22Rv1 (cell line): ENCODE data around the gene PRDM16.

Source experiments
- H3K27ac ChIP-seq: fragments of 450-650 bp; 2 replicates; pipeline ENCODE4 v1.5.1; 2017
- ZFX ChIP-seq: fragments of 450-650 bp; IDR thresholded peaks from 2 replicates; pipeline ENCODE4 v1.6.1; 2017; ENCODE audit warnings: antibody characterized with exemption, borderline replicate concordance
- TF ChIP-seq, protein P1 (sequence below): fragments of 450-650 bp; IDR thresholded peaks from 2 replicates; pipeline ENCODE4 v1.5.1; 2017; ENCODE audit warnings: mild to moderate bottlenecking

PRDM16 gene

GRCh38 chr1:3028531-3029282 is 40.3 kb upstream of the PRDM16 start:
- no peak for TF ChIP-seq ZFX
- TF ChIP-seq, protein P1, sequence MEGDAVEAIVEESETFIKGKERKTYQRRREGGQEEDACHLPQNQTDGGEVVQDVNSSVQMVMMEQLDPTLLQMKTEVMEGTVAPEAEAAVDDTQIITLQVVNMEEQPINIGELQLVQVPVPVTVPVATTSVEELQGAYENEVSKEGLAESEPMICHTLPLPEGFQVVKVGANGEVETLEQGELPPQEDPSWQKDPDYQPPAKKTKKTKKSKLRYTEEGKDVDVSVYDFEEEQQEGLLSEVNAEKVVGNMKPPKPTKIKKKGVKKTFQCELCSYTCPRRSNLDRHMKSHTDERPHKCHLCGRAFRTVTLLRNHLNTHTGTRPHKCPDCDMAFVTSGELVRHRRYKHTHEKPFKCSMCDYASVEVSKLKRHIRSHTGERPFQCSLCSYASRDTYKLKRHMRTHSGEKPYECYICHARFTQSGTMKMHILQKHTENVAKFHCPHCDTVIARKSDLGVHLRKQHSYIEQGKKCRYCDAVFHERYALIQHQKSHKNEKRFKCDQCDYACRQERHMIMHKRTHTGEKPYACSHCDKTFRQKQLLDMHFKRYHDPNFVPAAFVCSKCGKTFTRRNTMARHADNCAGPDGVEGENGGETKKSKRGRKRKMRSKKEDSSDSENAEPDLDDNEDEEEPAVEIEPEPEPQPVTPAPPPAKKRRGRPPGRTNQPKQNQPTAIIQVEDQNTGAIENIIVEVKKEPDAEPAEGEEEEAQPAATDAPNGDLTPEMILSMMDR, result no peak
- H3K27ac ChIP-seq, result no peak overlapping the region

DNA sequence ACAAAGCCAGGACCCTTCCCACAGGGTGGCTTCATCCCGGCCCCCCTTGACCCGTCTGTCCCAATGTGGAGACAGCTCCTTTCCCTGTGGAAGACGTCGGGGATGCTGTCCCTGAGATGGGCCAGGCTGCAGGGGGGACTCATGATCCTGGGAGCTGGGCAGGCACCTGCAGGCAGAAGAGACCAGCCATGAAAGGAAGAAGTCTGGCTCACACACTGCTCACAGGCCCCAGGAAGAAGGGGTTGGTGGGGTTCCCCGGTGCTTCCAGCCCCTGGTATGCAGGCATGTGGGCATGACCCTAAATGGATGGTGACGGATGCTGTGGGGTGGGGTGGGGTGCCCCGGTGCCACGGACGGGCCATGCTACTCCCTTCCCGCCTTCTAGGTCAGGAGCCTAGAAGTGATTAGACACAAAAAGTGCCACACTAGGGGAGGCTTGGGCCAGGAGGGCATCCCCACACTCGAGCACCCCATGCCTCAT is 39.5 kb upstream of the PRDM16 start:
- H3K27ac ChIP-seq, result no peak overlapping the region
- TF ChIP-seq, protein P1, result no peak
- no peak for TF ChIP-seq ZFX

- TF ChIP-seq, protein P1, result no peak
- no peak overlapping the region for H3K27ac ChIP-seq
These were observed 38.9 kb upstream of the PRDM16 start for GRCh38 chr1:3029991-3030662.

- H3K27ac ChIP-seq, result no peak overlapping the region
- TF ChIP-seq, protein P1, result no peak
- TF ChIP-seq ZFX, result no peak
These were observed 38.2 kb upstream of the PRDM16 start for GRCh38 chr1:3030663-3031381.

DNA sequence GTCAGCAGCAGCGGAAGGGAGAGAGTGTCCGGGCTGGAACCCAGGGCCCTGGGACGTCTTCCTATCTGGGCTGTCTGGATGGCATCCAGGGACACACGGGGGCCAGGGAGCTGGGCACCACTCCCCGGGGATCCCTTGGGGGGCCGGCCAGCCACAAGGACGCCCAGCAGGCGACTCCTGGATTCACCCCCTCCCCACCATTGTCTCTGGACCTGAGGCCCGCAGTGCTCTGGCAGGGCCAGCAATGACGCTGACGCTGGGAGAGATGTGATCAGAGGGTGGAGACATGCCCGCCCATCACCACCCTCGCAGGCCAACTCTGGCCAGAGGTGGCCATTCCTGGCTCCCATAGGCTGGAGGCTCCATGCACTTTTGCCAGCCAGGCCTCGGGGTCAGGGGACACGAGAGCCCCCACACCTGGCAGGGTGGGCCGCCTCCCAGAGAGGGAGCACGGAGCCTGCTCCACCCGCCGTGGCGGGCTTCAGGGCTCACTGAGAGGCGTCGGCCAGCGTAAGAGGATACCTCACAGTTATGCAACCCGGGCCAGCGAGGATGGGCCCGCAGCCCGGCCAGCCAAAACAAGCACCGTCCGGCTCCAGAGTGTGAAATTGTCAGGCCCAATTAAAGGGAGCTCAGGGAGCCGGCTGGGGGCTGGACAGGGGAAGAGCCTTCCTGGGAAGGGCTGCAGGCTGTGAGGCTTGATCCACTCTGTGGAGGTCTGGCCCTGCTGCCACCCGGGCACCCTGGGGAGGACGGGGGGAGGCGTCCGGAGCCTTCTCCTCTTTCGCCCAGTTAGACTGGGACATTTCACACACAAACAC is 37.4 kb upstream of the PRDM16 start:
- TF ChIP-seq, protein P1, result no peak
- TF ChIP-seq ZFX, result no peak
- H3K27ac ChIP-seq, result no peak overlapping the region

- TF ChIP-seq, protein P1, result no peak
- no peak for TF ChIP-seq ZFX
- no peak overlapping the region for H3K27ac ChIP-seq
These were observed 36.5 kb upstream of the PRDM16 start for GRCh38 chr1:3032371-3033039.
